HG02852 (cell line): ENCODE measurements around the gene UBE2H.

Experiments used
- ATAC-seq: cut with Tn5 transposase; IDR thresholded peaks from one replicate; pipeline ENCODE4 v1.9.1; 2021; ENCODE audit warnings: mild to moderate bottlenecking, moderate library complexity; ENCODE audit not compliant: unreplicated experiment

UBE2H gene

GRCh38 chr7:129950933-129951225, 1.9 kb downstream of the UBE2H start:
- no peak for ATAC-seq

- ATAC-seq = no peak
Measured at GRCh38 chr7:129950191-129950932, 2.4 kb downstream of the UBE2H start.

- ATAC-seq = peak; percentile 19
Measured at GRCh38 chr7:129949292-129950133, 3.2 kb downstream of the UBE2H start.

- ATAC-seq = peak; percentile 50
Measured at GRCh38 chr7:129948877-129949291, 3.9 kb downstream of the UBE2H start.

GRCh38 chr7:129948338-129948737, 4.4 kb downstream of the UBE2H start:
- ATAC-seq = no peak

GRCh38 chr7:129947701-129948100, 5.1 kb downstream of the UBE2H start:
- ATAC-seq = no peak

- ATAC-seq = no peak
Measured at GRCh38 chr7:129947049-129947448, 5.7 kb downstream of the UBE2H start.

- ATAC-seq = no peak
Measured at GRCh38 chr7:129946282-129946681, 6.5 kb downstream of the UBE2H start.

- no peak for ATAC-seq
Measured at GRCh38 chr7:129943352-129943751, 9.4 kb downstream of the UBE2H start.

- no peak for ATAC-seq
Measured at GRCh38 chr7:129940329-129940728, 12.4 kb downstream of the UBE2H start.

GRCh38 chr7:129939881-129940280, 12.9 kb downstream of the UBE2H start:
- ATAC-seq = no peak

GRCh38 chr7:129933627-129934026, 19.1 kb downstream of the UBE2H start:
- ATAC-seq = no peak

GRCh38 chr7:129926618-129927017, 26.1 kb downstream of the UBE2H start:
- no peak for ATAC-seq

GRCh38 chr7:129925416-129926002, 27.3 kb downstream of the UBE2H start:
- no peak for ATAC-seq

GRCh38 chr7:129924602-129925001, 28.2 kb downstream of the UBE2H start:
- ATAC-seq = no peak

- ATAC-seq = no peak
Measured at GRCh38 chr7:129923709-129924108, 29.1 kb downstream of the UBE2H start.

GRCh38 chr7:129919492-129919891, 33.3 kb downstream of the UBE2H start:
- ATAC-seq = no peak

- no peak for ATAC-seq
Measured at GRCh38 chr7:129918922-129919321, 33.8 kb downstream of the UBE2H start.

GRCh38 chr7:129917934-129918333, 34.8 kb downstream of the UBE2H start:
- no peak for ATAC-seq

GRCh38 chr7:129914536-129915272, 38.1 kb downstream of the UBE2H start:
- ATAC-seq = no peak

- ATAC-seq = no peak
Measured at GRCh38 chr7:129913428-129913827, 39.3 kb downstream of the UBE2H start.
